ENCODE measurements around the gene BCLAF3.

- TF ChIP-seq CTCF (conservative IDR thresholded peaks at IDR 0.05; ENCODE audit: low read length) = no peak
- no peak for TF ChIP-seq EZH2phosphoT487 (IDR thresholded peaks at IDR 0.05; ENCODE audit: borderline replicate concordance, low read depth, low read length)
Observed at GRCh38 chrX:20005883-20006282, 15.0 kb upstream of the BCLAF3 start.
